GM12872 (cell line): ENCODE measurements around the gene KCTD12.
A peak's percentile ranks its signal among the peaks of the same experiment; 100 is the strongest.

Source experiments
- TF ChIP-seq, protein P1 (sequence below): IDR thresholded peaks from 3 replicates; pipeline ENCODE4 v1.5.1; 2011; ENCODE audit warnings: low read depth, mild to moderate bottlenecking, low read length, moderate library complexity; ENCODE audit not compliant: insufficient read depth

KCTD12 gene

DNA sequence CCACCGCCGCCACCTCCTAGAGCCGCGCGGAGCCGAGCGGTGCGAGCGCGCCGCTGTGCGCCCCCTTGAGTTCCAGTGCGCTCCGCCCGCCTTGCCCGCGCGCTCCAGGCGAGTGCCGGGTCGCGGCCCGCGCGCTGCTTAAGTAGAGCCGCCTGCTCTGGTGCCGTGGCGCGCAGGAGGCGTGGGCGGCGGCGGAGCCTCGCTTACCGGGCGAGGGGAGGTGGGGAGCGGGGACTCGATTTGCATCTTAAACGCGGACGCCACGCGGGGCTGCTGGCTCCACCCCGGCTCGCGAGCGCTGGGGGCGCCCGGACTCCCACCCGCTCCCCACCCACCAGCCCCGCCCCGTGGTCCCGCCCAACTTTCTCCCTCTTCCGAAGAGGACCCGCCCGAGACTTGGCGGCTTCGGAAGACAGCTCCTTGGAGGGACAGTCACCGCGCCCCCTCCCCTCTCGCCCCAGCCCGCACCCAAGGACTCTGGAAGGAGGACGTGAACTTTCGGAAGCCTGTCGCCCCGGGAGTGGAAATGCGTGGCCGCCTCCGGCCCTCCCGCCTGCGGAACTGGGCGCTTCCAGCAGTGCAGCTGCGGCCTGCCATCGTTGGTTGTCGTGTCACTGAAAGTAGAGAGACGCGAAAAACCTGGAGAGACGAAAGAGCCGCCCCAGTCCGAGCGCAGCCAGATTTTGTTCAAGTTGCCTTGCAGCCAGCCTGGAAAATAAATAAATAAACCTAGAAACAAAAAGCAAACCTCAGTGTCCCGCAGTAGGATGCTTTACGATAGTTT is at the start of gene KCTD12:
KCTD12 (minus strand) TSS at position 114 of the 784 bp plus-strand sequence. CDS start 257 bp downstream, outside the sequence.
- TF ChIP-seq, protein P1, sequence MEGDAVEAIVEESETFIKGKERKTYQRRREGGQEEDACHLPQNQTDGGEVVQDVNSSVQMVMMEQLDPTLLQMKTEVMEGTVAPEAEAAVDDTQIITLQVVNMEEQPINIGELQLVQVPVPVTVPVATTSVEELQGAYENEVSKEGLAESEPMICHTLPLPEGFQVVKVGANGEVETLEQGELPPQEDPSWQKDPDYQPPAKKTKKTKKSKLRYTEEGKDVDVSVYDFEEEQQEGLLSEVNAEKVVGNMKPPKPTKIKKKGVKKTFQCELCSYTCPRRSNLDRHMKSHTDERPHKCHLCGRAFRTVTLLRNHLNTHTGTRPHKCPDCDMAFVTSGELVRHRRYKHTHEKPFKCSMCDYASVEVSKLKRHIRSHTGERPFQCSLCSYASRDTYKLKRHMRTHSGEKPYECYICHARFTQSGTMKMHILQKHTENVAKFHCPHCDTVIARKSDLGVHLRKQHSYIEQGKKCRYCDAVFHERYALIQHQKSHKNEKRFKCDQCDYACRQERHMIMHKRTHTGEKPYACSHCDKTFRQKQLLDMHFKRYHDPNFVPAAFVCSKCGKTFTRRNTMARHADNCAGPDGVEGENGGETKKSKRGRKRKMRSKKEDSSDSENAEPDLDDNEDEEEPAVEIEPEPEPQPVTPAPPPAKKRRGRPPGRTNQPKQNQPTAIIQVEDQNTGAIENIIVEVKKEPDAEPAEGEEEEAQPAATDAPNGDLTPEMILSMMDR, result peak; percentile 25; the same call in 1 of the 3 replicates

DNA sequence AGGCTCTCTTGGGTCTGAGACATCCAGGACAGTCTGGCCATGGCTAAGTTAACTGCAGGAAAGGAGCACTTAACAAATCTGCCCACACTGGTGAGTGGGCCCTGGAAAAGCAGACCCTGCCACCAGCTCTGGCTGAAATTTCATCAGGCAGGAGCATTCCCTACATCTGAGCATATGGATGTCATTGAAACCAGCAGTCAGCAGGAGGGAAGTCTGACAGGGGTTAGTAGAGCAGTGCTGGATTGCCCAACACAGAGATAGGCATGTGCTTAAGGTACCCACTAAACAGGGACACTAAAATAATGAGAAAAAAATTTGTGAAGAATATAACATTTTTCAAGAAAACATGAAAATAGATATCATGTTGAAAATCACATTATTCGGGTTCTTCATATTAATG is 48.5 kb upstream of the KCTD12 start:
- TF ChIP-seq, protein P1, result no peak

DNA sequence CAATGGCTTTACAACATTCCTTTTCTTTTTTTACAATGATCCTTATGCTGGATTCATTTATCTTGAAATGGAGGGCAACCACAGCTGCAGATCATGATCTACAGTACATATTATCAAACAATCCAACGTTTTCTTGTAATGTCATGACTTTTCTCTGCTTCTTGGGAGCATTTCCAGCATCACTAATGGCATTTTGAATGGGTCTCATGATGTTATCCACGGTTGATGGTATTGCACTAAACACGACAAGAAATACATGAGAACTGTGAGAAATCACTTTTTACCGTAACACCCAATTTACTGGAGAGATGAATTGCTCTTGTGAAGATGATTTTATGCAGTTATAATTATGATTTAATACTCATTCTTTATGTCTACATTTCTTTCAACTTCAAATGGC is 45.9 kb upstream of the KCTD12 start:
- TF ChIP-seq, protein P1, result no peak

DNA sequence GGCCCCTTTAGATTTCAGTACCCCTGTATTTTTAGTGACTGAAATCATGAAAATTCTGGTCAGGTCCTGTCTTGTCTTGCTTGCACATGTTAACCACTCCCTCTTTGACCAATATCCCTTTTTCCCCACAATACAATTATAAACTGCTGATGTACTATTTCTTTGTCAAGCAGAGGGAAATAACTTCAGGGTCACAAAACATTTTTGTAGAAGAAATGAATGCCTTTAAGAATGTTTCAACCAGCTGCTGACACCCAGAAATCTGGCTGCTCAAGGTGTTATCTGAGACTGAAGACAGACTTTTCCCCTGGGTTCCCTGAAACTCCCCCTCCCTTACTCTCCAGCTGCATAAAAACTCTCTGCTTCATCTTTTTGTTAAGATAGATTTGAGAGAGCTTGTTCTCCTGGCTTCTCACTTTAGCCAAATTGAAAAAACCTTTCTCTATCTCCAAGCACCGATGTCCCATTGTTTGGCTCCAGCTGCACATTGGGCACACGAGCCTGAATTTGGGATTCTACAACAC is 43.7 kb upstream of the KCTD12 start:
- TF ChIP-seq, protein P1, result no peak

DNA sequence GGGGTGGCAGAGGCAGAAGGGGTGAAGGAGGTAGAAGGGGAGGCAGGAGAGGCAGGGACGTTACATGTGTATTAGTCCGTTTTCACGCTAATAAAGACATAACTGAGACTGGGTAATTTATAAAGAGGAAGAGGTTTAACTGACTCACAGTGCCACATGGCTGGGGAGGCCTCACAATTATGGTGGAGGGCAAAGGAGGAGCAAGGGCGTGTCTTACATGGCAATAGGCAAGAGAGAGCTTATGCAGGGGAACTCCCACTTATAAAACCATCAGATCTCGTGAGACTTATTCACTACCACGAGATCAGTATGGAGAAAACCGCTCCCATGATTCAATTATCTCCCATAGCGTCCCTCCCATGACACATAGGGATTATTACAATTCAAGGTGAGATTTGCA is 43.1 kb upstream of the KCTD12 start:
- TF ChIP-seq, protein P1, result no peak

DNA sequence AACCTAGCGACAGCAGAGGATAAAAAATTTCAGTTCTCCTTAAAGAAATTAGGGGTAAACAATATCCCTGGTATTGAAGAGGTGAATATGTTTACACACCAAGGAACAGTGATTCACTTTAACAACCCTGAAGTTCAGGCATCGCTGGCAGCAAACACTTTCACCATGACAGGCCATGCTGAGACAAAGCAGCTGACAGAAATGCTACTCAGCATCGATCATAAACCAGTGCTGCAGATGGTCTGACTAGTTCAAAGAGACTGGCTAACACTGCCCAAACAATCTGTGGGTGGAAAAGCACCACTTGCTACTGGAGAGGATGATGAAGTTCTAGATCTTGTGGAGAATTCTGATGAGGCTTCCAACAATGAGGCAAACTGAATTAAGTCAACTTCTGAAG is 42.3 kb upstream of the KCTD12 start:
- TF ChIP-seq, protein P1, result no peak

DNA sequence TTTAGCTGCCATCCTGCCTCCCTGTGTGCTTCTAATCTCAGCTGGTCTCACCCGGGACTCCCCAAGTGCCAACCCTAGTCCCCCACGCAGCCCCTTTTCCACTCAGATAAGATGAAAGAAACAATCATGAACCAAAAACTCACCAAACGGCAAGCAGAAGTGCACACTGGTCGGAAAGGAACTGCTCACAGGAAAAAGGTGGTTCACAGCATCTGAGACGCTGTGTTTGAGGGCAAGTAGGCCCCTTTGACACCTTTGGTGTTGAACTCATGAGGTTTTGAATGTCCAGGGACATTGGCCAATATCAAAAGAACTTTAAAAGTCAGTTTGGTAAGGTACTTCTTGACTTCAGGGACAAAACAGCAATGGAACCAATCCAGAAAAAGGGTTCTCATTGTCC is 41.8 kb upstream of the KCTD12 start:
- TF ChIP-seq, protein P1, result no peak
